Tibial nerve (tissue), 4 donors: ENCODE data around the gene RTL5. TPM values are rescaled to one million over a fixed set of nuclear protein-coding genes. Genes with fewer than 3 reads are reported as not detected.
A peak's percentile ranks its signal among the peaks of the same experiment; 100 is the strongest.

Source experiments
- DNase-seq, 2 donors: peaks; one replicate each; pipeline ENCODE4 v3.0.0-alpha.2; 2019; ENCODE audit warnings: low spot score in 2 of 2
- H3K27ac ChIP-seq, 4 donors: fragments of 200-600 bp; sonication (generic) in 3 of 4; one replicate each; pipeline ENCODE4 v1.5.1; 2017 to 2019; ENCODE audit warnings: mild to moderate bottlenecking in 1 of 4
- H3K27me3 ChIP-seq, 2 donors: fragments of 200-600 bp; sonication (generic) in 1 of 2; one replicate each; pipeline versions ENCODE4 v1.5.1 to v1.6.0; 2017 to 2019
- H3K36me3 ChIP-seq, 3 donors: fragments of 200-600 bp; sonication (generic); one replicate each; pipeline ENCODE4 v1.5.1; 2018 to 2019
- H3K4me1 ChIP-seq, 4 donors: fragments of 200-600 bp; sonication (generic) in 3 of 4; one replicate each; pipeline ENCODE4 v1.5.1; 2017 to 2019
- H3K4me3 ChIP-seq, 4 donors: fragments of 200-600 bp; sonication (generic) in 3 of 4; one replicate each; pipeline ENCODE4 v1.5.1; 2017 to 2019; ENCODE audit warnings: mild to moderate bottlenecking in 1 of 4, moderate library complexity in 1 of 4
- H3K9me3 ChIP-seq, 4 donors: fragments of 200-600 bp; sonication (generic) in 3 of 4; one replicate each; pipeline ENCODE4 v1.5.1; 2017 to 2019
- EP300 ChIP-seq, 2 donors: sonication (generic); formaldehyde crosslinking; IDR thresholded peaks; one replicate each; pipeline ENCODE4 v1.6.1; 2017; ENCODE audit warnings: antibody characterized with exemption in 2 of 2, mild to moderate bottlenecking in 1 of 2
- POLR2A ChIP-seq, 2 donors: fragments of 450-650 bp; IDR thresholded peaks; one replicate each; pipeline ENCODE4 v1.6.1; 2017; ENCODE audit warnings: antibody characterized with exemption in 2 of 2, mild to moderate bottlenecking in 2 of 2, moderate library complexity in 2 of 2
- WGBS, 2 donors: methylation state at CpG; one replicate each; pipeline ENCODE4 v1.1.5; 2018; 5-methylcytosine and 5-hydroxymethylcytosine counted together
- total RNA-seq, 4 donors: library from RNA; depleted of rRNA; stranded (reverse); fragments of >200 nt; gene quantifications; one replicate each; pipeline ENCODE4 v1.1.0, GENCODE V29; 2016
- TF ChIP-seq, protein P1 (sequence below), 5 experiments: fragments of 200-600 bp in 3 of 5; fragments of 450-650 bp in 2 of 5; sonication (generic) in 3 of 5; IDR thresholded peaks; one replicate each; pipeline ENCODE4 v1.5.1; 2016 to 2019; ENCODE audit warnings: antibody characterized with exemption in 5 of 5, mild to moderate bottlenecking in 3 of 5, moderate library complexity in 2 of 5

RTL5 gene
- total RNA-seq, 4 donors from 2014 or later = 6.5 to 14.7 (median 7.8) TPM

DNA sequence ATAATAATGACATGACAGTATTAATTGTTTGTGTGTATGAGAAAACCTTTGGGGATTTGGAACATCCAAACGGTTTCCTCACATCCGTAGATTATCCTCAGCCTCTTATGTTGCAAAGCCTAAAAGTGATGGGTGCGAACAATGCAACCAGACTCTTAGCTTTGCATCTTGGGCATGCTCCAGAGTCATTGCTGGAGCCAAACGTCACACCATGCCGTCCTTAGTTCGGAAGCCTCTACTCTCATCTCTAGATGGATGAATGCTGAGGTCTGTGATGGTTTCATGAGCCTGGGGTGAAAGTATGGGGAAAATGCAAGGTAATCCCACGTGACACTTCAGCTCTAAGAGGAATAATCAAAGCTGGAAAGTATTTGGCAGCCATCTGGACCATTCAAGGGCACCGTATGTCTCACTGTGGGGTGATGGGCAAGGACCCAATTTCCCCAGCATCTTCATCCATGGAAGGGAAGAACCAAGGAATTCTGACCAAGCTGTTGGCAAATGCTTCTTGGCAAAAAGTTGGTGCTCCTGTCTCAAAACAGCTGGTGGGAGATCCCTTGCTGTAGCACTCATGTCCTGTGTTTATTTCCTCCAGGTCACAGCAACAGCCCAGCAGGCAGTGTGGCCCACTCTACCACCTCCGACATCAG lies 6.3 kb upstream of the RTL5 start:
- Histone ChIP-seq H3K36me3 (peaks cover 0 to 32% (median 0%) of the 10 kb centered on the region in 3 donors), H3K9me3 (no peaks in the 10 kb centered on the region), H3K27me3 (no peaks in the 10 kb centered on the region), H3K4me1 (no peaks in the 10 kb centered on the region), H3K27ac (no peak overlapping the region), H3K4me3 (no peak overlapping the region)
- 74% methylated on average over 9 of the region's 9 CpGs for WGBS, 2 donors
- no peak for TF ChIP-seq EP300 (IDR thresholded peaks at IDR 0.05)
- TF ChIP-seq, protein P1, sequence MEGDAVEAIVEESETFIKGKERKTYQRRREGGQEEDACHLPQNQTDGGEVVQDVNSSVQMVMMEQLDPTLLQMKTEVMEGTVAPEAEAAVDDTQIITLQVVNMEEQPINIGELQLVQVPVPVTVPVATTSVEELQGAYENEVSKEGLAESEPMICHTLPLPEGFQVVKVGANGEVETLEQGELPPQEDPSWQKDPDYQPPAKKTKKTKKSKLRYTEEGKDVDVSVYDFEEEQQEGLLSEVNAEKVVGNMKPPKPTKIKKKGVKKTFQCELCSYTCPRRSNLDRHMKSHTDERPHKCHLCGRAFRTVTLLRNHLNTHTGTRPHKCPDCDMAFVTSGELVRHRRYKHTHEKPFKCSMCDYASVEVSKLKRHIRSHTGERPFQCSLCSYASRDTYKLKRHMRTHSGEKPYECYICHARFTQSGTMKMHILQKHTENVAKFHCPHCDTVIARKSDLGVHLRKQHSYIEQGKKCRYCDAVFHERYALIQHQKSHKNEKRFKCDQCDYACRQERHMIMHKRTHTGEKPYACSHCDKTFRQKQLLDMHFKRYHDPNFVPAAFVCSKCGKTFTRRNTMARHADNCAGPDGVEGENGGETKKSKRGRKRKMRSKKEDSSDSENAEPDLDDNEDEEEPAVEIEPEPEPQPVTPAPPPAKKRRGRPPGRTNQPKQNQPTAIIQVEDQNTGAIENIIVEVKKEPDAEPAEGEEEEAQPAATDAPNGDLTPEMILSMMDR (IDR thresholded peaks at IDR 0.05) = no peak
- no peak for TF ChIP-seq POLR2A (IDR thresholded peaks at IDR 0.05)
- no peak for DNase-seq

DNA sequence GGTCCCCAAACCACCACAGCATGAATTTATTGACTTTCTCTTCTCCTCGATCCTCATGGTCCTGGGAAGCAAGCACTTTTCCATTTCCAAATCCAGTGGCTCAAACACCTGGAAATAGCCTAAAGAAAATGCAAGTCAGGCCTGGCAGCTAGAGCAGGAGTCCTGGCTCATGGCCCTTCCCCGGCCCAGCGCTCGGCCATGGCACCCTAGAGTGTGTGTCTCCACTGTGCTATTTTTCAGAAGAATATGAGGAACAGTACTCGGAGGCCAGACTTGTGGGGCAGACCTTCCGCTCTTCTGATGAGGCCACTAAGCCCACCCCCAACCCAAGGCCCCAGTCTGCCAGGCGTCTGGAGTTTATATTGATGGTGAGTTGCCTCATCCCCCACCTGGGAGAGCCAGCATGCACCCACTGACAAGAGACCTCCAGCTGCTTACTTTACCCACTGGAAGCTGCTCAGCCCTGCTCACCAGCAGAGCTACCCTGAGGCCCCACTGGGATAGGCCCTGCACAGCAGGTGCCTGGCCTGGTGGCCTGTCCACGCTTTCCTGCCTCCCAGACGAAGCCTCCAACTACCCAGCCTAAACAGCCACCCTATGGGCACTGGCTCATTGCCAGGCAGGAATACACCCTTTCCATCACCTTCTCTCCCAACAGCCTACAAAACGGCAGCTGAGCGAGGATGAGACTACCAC lies 2.3 kb upstream of the RTL5 start:
- Histone ChIP-seq H3K36me3 (peaks cover 0 to 14% (median 0%) of the 10 kb centered on the region in 3 donors), H3K4me1 (peaks cover 0 to 17% (median 0%) of the 10 kb centered on the region in 4 donors), H3K4me3 (no peak overlapping the region), H3K27me3 (peaks cover 0 to 3% of the 10 kb centered on the region in 2 donors), H3K9me3 (no peaks in the 10 kb centered on the region), H3K27ac (no peak overlapping the region)
- TF ChIP-seq EP300 (IDR thresholded peaks at IDR 0.05) (no peak), POLR2A (IDR thresholded peaks at IDR 0.05) (no peak)
- TF ChIP-seq, protein P1 (IDR thresholded peaks at IDR 0.05) = no peak
- WGBS, 2 donors = 67 to 85% methylated on average over 3 to 11 of the region's 11 CpGs
- DNase-seq = no peak

- no peak for DNase-seq
- TF ChIP-seq, protein P1 (IDR thresholded peaks at IDR 0.05) = no peak
- TF ChIP-seq EP300 (IDR thresholded peaks at IDR 0.05) = no peak
- TF ChIP-seq POLR2A (IDR thresholded peaks at IDR 0.05) = no peak
- peak overlapping the region; percentile 34 to 88 (median 76) for H3K27ac ChIP-seq
- WGBS, 2 donors = 56 to 78% methylated on average over 3 of the region's 3 CpGs
- no peaks in the 10 kb centered on the region for H3K9me3 ChIP-seq
- H3K36me3 ChIP-seq = no peaks in the 10 kb centered on the region
- peaks cover 0 to 3% of the 10 kb centered on the region in 2 donors for H3K27me3 ChIP-seq
- H3K4me3 ChIP-seq = peak overlapping the region in 3 of 4 donors; percentile 7 to 60 (median 43)
- H3K4me1 ChIP-seq = peaks cover 0 to 23% (median 0%) of the 10 kb centered on the region in 4 donors
Observed at GRCh38 chrX:72132456-72132855, 741 bp upstream of the RTL5 start.

DNA sequence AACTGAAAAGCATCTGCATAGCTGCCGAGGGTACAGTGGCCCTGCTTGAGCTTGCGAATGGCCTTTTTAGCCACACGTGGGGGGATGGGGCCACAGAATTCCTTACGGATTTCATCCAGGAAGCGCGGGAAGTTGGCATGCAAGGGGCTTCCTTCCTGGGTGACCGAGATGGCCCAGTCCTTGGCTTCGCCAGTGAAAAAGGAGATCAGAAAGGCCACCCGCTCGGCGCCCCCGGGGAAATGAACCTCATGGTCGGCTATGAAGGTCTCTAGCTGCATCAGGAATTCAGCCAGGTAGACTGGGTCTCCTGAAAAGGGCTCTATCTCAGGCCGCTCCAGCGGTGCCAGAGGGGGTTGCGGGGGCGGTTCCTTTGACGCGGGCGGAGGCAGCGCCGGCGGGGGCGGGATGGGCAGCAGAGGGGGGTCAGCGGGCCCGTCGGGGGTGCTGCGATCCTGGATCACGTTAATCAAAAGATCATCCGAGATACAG lies 909 bp downstream of the RTL5 start:
- Histone ChIP-seq H3K36me3 (no peaks in the 10 kb centered on the region), H3K4me3 (peak overlapping the region; percentile 43 to 60 (median 52)), H3K9me3 (no peaks in the 10 kb centered on the region), H3K27me3 (peaks cover 0 to 12% of the 10 kb centered on the region in 2 donors), H3K4me1 (peaks cover 0 to 36% (median 3%) of the 10 kb centered on the region in 4 donors), H3K27ac (peak overlapping the region; percentile 64 to 88 (median 76))
- no peak for DNase-seq
- TF ChIP-seq POLR2A (IDR thresholded peaks at IDR 0.05) (no peak), EP300 (IDR thresholded peaks at IDR 0.05) (no peak)
- TF ChIP-seq, protein P1 (IDR thresholded peaks at IDR 0.05) = no peak
- 43 to 80% methylated on average over 1 to 29 of the region's 30 CpGs for WGBS, 2 donors
